NT2/D1 (cell line): ENCODE measurements around the gene MAN1A1.

Source experiments
- DNase-seq: peaks from one replicate; pipeline ENCODE4 v3.0.0-alpha.2; 2011; ENCODE audit warnings: low read depth, low spot score
- H3K27me3 ChIP-seq: 2 replicates; pipeline ENCODE4 v1.6.0; 2011; ENCODE audit warnings: mild to moderate bottlenecking; ENCODE audit not compliant: insufficient read length, insufficient read depth
- H3K36me3 ChIP-seq: 2 replicates; pipeline ENCODE4 v1.6.1; 2011; ENCODE audit warnings: mild to moderate bottlenecking, low read length, mixed read lengths; ENCODE audit not compliant: insufficient read depth, insufficient read length
- H3K4me1 ChIP-seq: 2 replicates; pipeline ENCODE4 v1.5.1; 2011; ENCODE audit not compliant: insufficient read depth, insufficient read length
- H3K4me3 ChIP-seq: 2 replicates; pipeline ENCODE4 v1.5.1; 2011; ENCODE audit warnings: low read depth; ENCODE audit not compliant: insufficient read length
- H3K9ac ChIP-seq: 2 replicates; pipeline ENCODE4 v1.6.0; 2011; ENCODE audit warnings: low read depth; ENCODE audit not compliant: insufficient read length
- H3K9me3 ChIP-seq: 2 replicates; pipeline ENCODE4 v1.5.1; 2011; ENCODE audit warnings: mild to moderate bottlenecking, low read length; ENCODE audit not compliant: insufficient read depth
- SUZ12 ChIP-seq: IDR thresholded peaks from 2 replicates; pipeline ENCODE4 v1.6.1; 2011; ENCODE audit not compliant: insufficient read length, insufficient read depth; ENCODE audit errors: extremely low read depth
- YY1 ChIP-seq: IDR thresholded peaks from 2 replicates; pipeline ENCODE4 v1.6.1; 2011; ENCODE audit not compliant: insufficient read length, insufficient read depth
- ZNF274 ChIP-seq: IDR thresholded peaks from 2 replicates; pipeline ENCODE4 v1.6.1; 2011; ENCODE audit warnings: mild to moderate bottlenecking, low read depth, low read length

The MAN1A1 gene

DNA sequence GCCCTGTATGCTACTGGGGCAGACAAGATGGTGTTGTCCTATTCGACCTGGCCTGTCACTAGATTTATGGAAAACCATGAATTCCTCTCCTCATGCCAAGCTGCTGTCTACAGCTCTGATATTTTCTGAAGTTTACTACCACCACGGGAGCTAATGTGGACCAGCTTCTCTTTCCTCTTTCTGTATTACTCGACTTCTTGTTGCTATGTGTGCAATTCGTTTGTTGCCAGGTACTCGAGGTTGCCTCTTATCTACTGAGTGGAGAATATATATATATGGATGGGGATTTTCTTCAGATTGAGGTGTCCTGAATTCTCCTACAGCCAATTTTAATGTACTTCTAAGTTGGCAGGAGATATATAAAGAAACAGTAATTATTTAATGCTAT, 34.7 kb downstream of the MAN1A1 start:
- Histone ChIP-seq H3K4me1 (no peaks in the 10 kb centered on the region), H3K27me3 (no peaks in the 10 kb centered on the region), H3K4me3 (no peak overlapping the region), H3K36me3 (no peaks in the 10 kb centered on the region), H3K9ac (no peak overlapping the region), H3K9me3 (no peaks in the 10 kb centered on the region)
- TF ChIP-seq SUZ12 (no peak), ZNF274 (no peak), YY1 (no peak)
- DNase-seq: no peak

DNA sequence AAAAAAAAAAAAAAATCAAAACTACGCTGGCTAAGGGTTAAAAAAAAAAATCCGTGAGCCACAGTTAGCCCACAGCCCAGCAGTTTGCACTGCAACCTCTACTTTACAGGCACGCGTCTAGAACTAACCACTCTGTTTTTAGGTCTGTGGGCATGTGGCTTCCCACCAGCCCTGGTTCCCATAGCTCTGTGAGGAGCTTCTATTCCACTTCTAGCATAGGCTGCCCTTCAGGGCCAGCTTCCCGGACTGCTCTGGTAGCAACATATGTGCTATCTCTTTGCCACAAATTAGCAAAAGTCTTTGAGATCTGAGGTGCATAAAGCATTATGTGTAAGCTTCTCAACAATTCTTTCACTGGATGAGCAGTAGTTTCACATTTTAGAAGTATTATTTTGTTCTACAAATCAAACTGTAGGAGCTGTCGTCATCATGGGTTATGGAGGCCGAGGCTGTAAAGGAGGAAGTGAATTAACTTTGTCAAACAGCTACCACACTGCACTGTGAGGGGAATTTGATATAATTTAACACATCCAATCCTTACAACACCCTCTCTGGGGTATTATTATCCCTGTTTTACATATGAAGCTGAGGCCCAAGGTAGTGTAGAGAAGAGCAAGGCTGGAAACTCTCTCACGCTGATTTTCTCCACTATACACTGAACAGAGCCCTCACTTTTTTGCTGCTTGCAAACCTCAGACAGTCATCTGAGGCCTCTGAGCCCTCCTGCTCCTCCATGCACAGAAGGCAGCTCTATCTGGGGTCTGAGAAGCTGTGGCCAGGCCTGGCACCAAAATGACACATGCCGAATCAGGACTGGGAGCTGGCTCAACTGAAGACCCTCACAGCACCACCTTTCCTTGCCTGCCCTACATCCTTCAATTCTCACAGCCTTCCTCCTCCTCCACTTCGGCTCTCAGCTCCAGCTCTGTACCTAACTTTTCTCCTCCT, 35.4 kb downstream of the MAN1A1 start:
- H3K36me3 ChIP-seq: no peaks in the 10 kb centered on the region
- H3K27me3 ChIP-seq: no peaks in the 10 kb centered on the region
- TF ChIP-seq SUZ12 (no peak), ZNF274 (no peak), YY1 (no peak)
- H3K4me3 ChIP-seq: no peak overlapping the region
- no peak for DNase-seq
- H3K9ac ChIP-seq: no peak overlapping the region
- no peaks in the 10 kb centered on the region for H3K4me1 ChIP-seq
- no peaks in the 10 kb centered on the region for H3K9me3 ChIP-seq

DNA sequence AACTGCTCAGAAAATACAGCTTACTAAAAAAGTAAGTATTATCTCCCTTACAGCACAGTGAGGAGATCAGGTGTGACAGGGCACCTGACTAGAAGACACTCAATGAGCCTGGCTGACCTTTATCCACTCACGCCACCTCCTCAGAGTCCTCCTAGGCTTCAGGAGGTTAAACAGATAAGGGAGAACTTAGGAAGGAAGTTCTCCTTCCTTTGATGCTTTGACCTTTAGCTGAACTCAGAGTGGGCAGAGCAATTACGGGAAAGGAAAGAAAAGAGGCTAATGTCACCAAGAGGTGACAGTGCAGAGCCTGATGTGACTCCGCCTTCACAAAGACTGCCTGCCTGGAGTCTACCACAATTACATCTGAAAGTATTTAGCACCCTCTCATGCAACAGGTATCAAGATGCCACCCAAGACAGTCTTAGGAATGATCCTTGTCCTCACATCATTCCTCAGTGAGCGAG, 36.7 kb downstream of the MAN1A1 start:
- Histone ChIP-seq H3K9me3 (no peaks in the 10 kb centered on the region), H3K9ac (no peak overlapping the region), H3K4me1 (no peaks in the 10 kb centered on the region), H3K36me3 (no peaks in the 10 kb centered on the region), H3K27me3 (no peaks in the 10 kb centered on the region), H3K4me3 (no peak overlapping the region)
- TF ChIP-seq YY1 (no peak), SUZ12 (no peak), ZNF274 (no peak)
- no peak for DNase-seq

DNA sequence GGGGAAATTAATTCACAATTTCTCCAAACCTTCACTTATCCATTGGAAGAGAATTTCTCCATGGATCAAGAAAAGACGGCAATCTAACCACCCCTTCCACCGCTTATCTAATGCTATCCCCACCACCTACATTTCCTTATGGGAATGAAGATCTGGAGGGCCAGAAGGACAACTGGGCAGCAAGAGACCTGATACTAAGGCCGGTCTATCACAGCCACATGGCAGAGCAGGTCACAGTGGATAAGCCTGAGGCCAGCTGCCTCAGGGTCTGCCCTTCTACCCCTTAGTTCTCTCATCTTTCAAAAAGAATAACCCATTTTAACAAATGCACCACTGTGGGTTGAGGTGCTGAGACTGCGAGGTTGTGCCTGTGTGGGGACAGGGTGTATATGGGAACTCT, 37.1 kb downstream of the MAN1A1 start:
- Histone ChIP-seq H3K27me3 (no peaks in the 10 kb centered on the region), H3K36me3 (no peaks in the 10 kb centered on the region), H3K4me1 (no peaks in the 10 kb centered on the region), H3K4me3 (no peak overlapping the region), H3K9ac (no peak overlapping the region), H3K9me3 (no peaks in the 10 kb centered on the region)
- TF ChIP-seq YY1 (no peak), ZNF274 (no peak), SUZ12 (no peak)
- DNase-seq: no peak

DNA sequence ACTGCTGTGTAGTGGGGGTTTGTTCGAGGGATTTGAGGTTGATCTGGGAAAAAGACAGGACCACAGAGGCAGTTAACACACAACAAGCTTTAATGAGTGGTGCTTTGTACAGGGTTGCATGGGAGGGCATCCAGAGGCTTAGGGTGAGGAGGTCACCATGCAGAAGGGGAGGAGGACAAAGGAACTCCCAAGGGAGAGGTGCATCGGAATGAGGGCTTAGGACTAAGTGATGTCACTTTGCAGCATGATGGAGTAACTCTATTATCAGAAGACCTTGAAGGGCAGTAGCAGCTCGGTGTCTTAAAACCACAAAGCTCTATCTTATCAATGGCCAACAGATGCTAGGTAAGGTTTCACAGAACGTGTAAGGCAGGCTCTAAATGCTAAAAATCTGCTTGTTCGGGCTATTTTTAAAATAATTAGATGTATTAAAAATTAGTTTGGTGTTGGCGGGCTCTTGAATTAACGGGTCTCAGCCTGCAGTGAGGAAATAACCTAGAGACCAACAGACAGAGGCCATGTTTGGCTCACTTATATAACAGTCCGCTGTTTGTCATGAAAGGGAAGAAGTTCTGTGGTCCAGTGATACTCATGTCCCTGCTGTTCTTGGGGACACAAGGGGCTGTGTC, 37.9 kb downstream of the MAN1A1 start:
- no peak for TF ChIP-seq SUZ12
- no peak for TF ChIP-seq YY1
- TF ChIP-seq ZNF274: no peak
- H3K36me3 ChIP-seq: no peaks in the 10 kb centered on the region
- DNase-seq: no peak
- H3K9me3 ChIP-seq: no peaks in the 10 kb centered on the region
- H3K9ac ChIP-seq: no peak overlapping the region
- H3K27me3 ChIP-seq: no peaks in the 10 kb centered on the region
- no peaks in the 10 kb centered on the region for H3K4me1 ChIP-seq
- no peak overlapping the region for H3K4me3 ChIP-seq

DNA sequence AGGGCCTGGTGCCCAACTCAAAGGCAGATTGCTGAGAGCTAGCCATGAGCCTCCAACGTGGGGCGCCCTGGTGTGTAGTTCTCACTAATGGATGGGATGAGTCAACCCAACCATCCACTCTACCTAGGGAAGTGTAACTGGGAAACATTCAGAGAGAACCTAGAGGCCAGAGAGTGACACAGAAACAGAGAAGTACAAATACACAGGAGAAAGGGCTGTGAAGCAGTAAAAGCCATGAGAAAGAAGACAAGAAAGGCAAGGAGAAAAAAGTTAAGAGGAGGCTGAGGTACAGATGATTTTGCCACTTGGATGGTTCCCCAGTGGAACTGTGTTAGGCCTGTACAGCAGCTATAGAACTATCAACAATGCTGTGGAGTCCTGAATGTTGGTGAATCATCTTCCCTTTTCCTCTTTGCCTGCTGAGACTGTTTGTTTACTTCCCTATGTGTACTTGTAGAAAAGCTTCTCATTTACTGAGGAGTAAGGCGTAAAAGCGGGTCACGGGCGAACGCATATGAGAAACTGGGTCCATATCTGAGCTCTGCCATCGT, 39.0 kb downstream of the MAN1A1 start:
- DNase-seq: no peak
- TF ChIP-seq YY1 (no peak), SUZ12 (no peak)
- H3K36me3 ChIP-seq: peaks cover 3% of the 10 kb centered on the region
- no peaks in the 10 kb centered on the region for H3K27me3 ChIP-seq
- no peaks in the 10 kb centered on the region for H3K9me3 ChIP-seq
- H3K4me3 ChIP-seq: no peak overlapping the region
- H3K4me1 ChIP-seq: no peaks in the 10 kb centered on the region
- no peak overlapping the region for H3K9ac ChIP-seq

DNA sequence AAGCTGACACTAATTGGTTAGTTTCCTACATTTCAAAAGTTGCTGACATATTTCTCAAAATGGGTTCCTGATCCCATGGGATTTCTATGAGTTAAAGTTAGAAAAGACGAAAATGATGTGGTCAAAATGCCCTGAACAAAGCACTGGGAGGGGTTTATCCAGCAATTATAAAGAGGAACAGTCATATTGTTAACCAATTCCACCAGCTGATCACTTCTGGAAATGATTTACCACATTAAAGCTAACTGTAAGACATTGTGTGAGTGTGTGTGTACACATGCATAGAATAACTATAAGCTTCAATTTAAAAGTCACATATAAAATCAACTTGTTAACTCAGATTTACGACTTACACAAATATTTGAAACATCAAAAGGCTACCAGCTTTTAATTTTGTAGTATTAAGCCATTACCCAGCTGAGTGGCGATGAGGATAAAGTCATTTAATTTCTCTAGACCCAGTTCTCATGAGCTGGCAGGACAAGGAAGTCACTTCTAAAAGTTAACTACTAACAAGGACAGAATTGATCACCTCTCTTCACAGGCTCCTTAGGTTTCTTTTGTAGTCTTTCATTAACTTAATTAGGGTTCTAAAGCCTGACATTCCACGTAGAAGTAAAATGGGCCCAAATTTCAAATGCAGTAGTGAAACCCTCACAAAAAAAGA, 40.4 kb downstream of the MAN1A1 start:
- Histone ChIP-seq H3K9me3 (no peaks in the 10 kb centered on the region), H3K36me3 (peaks cover 5% of the 10 kb centered on the region), H3K4me3 (no peak overlapping the region), H3K27me3 (no peaks in the 10 kb centered on the region), H3K9ac (no peak overlapping the region), H3K4me1 (no peaks in the 10 kb centered on the region)
- DNase-seq: no peak
- TF ChIP-seq YY1 (no peak), SUZ12 (no peak), ZNF274 (no peak)
